ENCODE results near the gene ZNF511.

The ZNF511 gene

DNA sequence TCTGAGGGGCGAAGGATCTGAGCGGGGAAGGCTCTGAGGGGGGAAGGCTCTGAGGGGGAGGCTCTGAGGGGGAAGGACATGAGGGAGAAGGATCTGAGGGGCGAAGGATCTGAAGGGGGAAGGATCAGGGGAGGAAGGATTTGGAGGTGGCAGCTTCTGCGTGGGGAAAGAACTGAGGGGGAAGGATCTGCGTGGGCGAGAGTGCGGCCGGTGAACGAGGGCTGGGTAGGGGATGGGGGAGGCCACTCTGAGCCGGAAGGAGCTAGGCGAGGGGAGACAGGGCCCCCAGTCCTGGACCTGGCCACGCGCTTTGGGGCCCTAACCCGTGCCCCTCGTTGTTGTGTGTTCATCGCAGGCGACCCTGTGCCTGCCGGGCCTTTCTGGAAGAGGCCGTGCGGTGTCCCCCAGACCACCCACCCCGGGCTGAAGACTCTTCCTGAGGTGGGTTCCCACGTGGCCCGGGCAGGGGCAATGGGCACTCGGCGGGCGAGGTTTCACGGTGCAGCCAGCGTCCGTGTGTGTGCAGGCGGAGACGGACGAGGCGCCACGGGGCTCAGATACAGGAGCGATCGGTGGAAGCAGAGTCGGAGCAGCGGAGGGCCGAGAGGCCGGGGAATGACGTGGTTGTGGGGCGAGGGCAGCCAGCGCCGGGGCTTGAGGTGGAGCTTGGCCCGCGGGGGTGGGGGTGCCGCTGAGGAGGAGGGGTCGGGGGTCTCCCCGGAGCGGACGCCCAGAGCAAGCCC, 26.0 kb downstream of the ZNF511 start:
- DNase-seq (ENCODE audit: low read depth in 1 of 2, low spot score in 1 of 2), result no peak

DNA sequence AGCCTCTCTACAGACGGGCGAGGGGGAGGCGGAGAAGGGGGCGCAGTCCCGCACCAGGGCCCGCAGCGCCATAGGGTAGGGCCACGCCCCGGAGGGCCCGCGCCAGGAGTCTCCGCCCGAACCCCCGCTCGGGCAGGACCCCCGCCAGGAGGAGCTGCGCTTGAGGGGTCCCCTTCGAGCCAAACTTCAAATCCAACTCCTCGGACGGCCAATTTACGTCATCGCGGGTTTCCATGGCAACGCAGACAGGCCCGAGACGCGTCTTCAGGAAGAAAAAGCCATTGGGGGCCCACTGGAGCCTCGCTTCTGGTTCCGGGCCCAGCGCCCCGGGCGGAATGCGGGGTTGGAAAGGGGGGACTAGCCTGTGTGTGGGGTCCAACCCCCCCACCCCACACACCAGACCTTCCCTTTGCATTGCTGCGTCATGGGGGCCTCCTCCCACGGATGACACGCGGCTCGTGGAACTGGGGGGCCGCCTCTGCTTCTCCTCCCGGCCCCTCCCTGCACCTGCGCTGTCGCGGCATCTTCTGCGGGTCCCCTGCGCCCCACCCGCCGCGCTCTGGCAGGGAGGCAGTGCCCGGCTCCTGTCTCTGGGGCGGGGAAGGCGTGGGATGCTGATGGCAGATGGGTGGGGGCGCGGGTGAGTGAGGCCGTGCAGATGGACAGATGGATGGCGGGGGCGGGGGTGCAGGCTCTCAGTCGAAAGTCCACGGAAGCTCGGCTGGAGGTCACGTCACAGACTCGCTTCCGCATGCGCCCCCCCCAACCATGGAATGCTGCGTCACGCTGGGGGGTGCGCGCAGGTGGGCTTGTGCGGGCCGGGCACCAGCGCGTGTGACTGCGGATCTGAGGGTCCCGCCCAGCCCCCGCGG, 26.8 kb downstream of the ZNF511 start:
- peak in 1 of 2 donors; percentile 67 for DNase-seq (ENCODE audit: low read depth in 1 of 2, low spot score in 1 of 2)

- DNase-seq (ENCODE audit: low read depth in 1 of 2, low spot score in 1 of 2), result no peak
These were observed 27.4 kb downstream of the ZNF511 start for GRCh38 chr10:133336118-133336576.

DNA sequence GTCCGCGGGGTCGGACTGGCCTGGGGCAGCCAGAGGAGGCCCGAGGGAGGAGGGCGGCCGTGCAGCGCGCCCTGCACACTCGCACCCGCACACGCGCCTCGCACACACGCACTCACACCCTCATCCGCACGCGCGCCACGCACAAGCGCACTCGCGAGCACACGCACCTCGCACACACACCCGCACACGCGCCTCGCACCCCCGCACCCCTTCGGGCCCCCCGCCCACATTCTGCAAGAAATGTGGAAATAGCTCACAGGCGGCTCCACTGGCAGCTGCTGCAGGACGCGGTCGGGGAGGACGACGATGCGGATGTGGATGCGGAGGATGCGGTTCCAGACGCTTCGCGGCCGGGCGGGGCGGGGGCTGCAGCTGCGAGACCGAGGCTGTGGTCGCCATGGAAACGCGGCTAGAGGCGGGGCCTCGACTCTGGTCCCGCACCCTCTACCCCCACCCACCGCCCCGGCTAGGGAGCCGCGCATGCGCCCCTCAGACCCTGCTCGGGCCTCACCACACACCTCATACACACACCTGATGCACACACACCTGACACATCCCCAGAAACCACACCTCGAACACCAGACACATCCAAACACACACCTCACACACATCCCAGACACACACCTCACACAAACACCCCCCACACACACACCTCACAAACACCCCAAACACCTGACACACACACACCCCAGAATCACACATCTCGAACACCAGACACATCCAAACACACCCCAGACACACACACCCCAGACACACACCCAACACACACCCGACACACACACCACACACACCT, 28.1 kb downstream of the ZNF511 start, which contains the start of gene CALY:
CALY (minus strand) TSS at position 320 of the 793 bp plus-strand sequence. CDS start 7,907 bp downstream, outside the sequence.
- peak in 1 of 2 donors; percentile 53 for DNase-seq (ENCODE audit: low read depth in 1 of 2, low spot score in 1 of 2)

DNA sequence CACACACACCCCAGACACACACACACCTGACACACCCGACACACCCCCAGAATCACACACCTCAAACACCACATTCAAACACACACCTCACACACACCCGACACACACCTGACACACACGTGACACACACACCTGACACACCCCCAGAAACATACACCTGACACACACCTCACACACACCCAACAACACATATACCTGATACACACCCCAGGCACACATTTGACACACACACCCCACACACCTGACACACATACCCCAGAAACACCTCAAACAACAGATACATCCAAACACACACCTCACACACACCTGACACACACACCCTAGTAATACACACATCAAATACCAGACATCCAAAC, 28.6 kb downstream of the ZNF511 start:
- DNase-seq (ENCODE audit: low read depth in 1 of 2, low spot score in 1 of 2), result no peak

- DNase-seq (ENCODE audit: low read depth in 1 of 2, low spot score in 1 of 2), result no peak
These were observed 29.7 kb downstream of the ZNF511 start for GRCh38 chr10:133338080-133339071.

- no peak for DNase-seq (ENCODE audit: low read depth in 1 of 2, low spot score in 1 of 2)
These were observed 31.1 kb downstream of the ZNF511 start for GRCh38 chr10:133339708-133340380.

DNA sequence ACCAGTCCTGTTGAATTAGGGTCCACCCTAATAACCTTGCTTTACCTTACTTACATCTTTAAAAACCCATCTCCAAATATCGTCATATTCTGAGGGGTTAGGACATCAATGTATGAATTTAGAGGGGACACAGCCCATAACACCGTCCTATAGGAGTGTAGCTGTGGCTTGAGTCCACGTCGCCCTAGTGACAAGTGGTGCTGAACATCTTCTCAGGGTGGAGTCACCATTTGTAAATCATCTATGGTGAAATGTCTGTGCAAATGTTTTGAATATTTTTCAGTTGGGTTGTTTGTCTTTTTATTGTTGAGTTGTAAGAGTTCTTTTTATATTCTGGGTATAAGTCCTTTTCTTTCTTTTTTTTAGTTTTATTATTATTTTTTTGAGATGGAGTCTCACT, 33.3 kb downstream of the ZNF511 start:
- no peak for DNase-seq (ENCODE audit: low read depth in 1 of 2, low spot score in 1 of 2)

DNA sequence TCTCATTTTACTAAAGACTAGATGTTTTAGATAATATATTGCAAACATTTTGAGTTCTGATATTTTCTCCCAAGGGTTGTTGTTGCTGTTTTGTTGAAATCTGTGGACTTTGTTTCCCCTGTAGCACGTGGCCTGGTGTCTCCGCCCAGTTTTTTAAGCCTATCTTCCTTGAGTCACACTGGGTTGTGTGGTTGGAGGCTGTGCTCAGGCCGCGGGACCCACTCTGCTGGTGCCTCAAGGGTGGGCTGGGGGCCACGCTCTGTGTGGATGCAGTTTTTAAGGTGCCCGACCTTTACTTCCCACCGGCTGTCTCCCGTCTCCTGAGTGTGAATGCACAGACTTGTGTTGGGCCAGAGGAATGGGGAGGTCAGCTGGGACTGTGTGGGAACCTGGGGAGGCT, 34.2 kb downstream of the ZNF511 start:
- DNase-seq (ENCODE audit: low read depth in 1 of 2, low spot score in 1 of 2), result no peak

DNA sequence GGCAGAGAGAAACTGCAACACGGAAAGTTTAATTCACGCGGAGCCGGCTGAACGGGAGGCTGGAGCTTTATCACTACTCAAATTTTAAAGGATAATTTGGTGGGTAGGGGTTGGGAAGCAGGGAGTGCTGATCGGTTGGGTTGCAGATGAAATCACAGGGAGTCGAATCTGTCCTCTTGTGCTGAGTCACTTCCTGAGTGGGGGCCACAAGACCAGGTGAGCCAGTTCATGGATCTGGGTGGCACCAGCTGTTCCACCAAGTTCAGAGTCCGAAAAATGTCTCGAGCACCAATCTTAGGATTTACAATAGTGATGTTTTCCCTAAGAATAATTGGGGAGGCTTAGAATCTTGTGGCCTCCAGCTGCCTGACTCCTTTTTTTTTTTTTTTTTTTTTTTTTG, 34.8 kb downstream of the ZNF511 start:
- no peak for DNase-seq (ENCODE audit: low read depth in 1 of 2, low spot score in 1 of 2)

GRCh38 chr10:133344236-133344635, 35.5 kb downstream of the ZNF511 start:
- no peak for DNase-seq (ENCODE audit: low read depth in 1 of 2, low spot score in 1 of 2)

GRCh38 chr10:133346413-133346812, 37.7 kb downstream of the ZNF511 start:
- DNase-seq (ENCODE audit: low read depth in 1 of 2, low spot score in 1 of 2), result no peak

GRCh38 chr10:133347710-133348517, 39.2 kb downstream of the ZNF511 start:
- no peak for DNase-seq (ENCODE audit: low read depth in 1 of 2, low spot score in 1 of 2)

- no peak for DNase-seq (ENCODE audit: low read depth in 1 of 2, low spot score in 1 of 2)
These were observed 40.5 kb downstream of the ZNF511 start for GRCh38 chr10:133349160-133349568.

DNA sequence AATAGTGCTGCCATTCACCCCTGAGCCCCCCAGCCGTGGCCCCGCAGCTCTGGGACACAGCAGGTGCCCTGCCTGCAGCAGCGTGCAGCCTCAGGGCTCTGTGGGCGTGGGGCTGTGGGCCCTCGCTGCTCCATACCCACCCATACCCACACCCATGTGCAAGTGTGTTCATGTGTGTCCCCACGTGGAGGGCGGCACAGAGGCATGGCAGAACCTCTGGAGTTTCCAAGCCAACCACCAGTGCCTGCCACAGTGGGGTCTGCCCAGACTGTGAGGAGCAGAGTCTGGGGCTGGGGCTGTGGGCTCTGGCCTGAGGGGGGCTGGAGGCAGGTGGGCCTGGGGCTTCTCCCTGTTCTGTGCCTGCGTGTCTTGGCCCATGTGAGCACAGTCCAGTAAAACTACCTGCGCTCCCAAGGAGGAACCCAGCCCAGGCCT, 40.9 kb downstream of the ZNF511 start:
- no peak for DNase-seq (ENCODE audit: low read depth in 1 of 2, low spot score in 1 of 2)

- no peak for DNase-seq (ENCODE audit: low read depth in 1 of 2, low spot score in 1 of 2)
These were observed 41.7 kb downstream of the ZNF511 start for GRCh38 chr10:133350283-133350949.

DNA sequence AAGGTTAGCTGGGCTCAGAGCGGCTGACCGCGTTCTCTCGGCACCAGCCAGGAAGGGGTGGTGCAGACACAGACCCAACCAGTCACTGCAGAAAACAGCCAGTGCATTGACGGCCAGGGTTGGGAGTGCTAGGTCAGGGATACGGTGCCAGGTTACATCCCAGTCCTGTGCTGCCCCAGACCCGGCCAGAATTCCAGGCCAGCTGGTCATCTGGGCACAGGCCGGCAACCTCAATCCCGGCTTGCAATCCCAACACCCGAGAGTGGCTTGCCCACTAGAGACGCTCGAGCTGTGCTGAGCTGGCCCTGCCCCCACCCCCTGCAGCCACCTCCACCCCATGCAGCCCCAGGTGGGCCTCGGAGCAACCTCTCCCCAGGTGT, 42.2 kb downstream of the ZNF511 start:
- no peak for DNase-seq (ENCODE audit: low read depth in 1 of 2, low spot score in 1 of 2)
